ENCODE data around the gene ZFAND6. TPM values are rescaled to one million over a fixed set of nuclear protein-coding genes. Genes with fewer than 3 reads are reported as not detected.
"Not testable (repeated sequence)": the region's sequence is repeated elsewhere in the genome, so short reads cannot be mapped to it uniquely, and the experiment has no call there.

ZFAND6 gene
- total RNA-seq, 1 experiment from 2014 or later, result 177 TPM

GRCh38 chr15:80099241-80099640, 39.8 kb downstream of the ZFAND6 start:
- no peak for DNase-seq (ENCODE audit: low read depth)

GRCh38 chr15:80099662-80100061, 40.2 kb downstream of the ZFAND6 start:
- DNase-seq (ENCODE audit: low read depth), result not testable (repeated sequence)

- DNase-seq (ENCODE audit: low read depth), result no peak
These were observed 40.8 kb downstream of the ZFAND6 start for GRCh38 chr15:80100247-80100646.

GRCh38 chr15:80105193-80105592, 45.7 kb downstream of the ZFAND6 start:
- no peak for DNase-seq (ENCODE audit: low read depth)

- peak; percentile 81 for DNase-seq (ENCODE audit: low read depth)
These were observed 46.1 kb downstream of the ZFAND6 start for GRCh38 chr15:80105595-80105994.

GRCh38 chr15:80106051-80106450, 46.6 kb downstream of the ZFAND6 start:
- peak; percentile 64 for DNase-seq (ENCODE audit: low read depth)

GRCh38 chr15:80107204-80107603, 47.7 kb downstream of the ZFAND6 start:
- no peak for DNase-seq (ENCODE audit: low read depth)

- DNase-seq (ENCODE audit: low read depth), result no peak
These were observed 48.3 kb downstream of the ZFAND6 start for GRCh38 chr15:80107774-80108173.

GRCh38 chr15:80109388-80109787, 49.9 kb downstream of the ZFAND6 start:
- DNase-seq (ENCODE audit: low read depth), result no peak

- no peak for DNase-seq (ENCODE audit: low read depth)
These were observed 51.4 kb downstream of the ZFAND6 start for GRCh38 chr15:80110920-80111319.

- no peak for DNase-seq (ENCODE audit: low read depth)
These were observed 54.6 kb downstream of the ZFAND6 start for GRCh38 chr15:80114114-80114513.

- no peak for DNase-seq (ENCODE audit: low read depth)
These were observed 55.5 kb downstream of the ZFAND6 start for GRCh38 chr15:80115021-80115420.

GRCh38 chr15:80118956-80119355, 59.5 kb downstream of the ZFAND6 start:
- no peak for DNase-seq (ENCODE audit: low read depth)

GRCh38 chr15:80120636-80121035, 61.2 kb downstream of the ZFAND6 start:
- no peak for DNase-seq (ENCODE audit: low read depth)

- no peak for DNase-seq (ENCODE audit: low read depth)
These were observed 62.1 kb downstream of the ZFAND6 start for GRCh38 chr15:80121546-80121945.

- no peak for DNase-seq (ENCODE audit: low read depth)
These were observed 63.6 kb downstream of the ZFAND6 start for GRCh38 chr15:80123034-80123433.

GRCh38 chr15:80127253-80127652, 67.8 kb downstream of the ZFAND6 start:
- not testable (repeated sequence) for DNase-seq (ENCODE audit: low read depth)

GRCh38 chr15:80127911-80128310, 68.4 kb downstream of the ZFAND6 start:
- DNase-seq (ENCODE audit: low read depth), result no peak

- no peak for DNase-seq (ENCODE audit: low read depth)
These were observed 72.9 kb downstream of the ZFAND6 start for GRCh38 chr15:80132382-80132781.

GRCh38 chr15:80136854-80137253, 77.4 kb downstream of the ZFAND6 start:
- no peak for DNase-seq (ENCODE audit: low read depth)

GRCh38 chr15:80138961-80139360, 79.5 kb downstream of the ZFAND6 start:
- no peak for DNase-seq (ENCODE audit: low read depth)

GRCh38 chr15:80140909-80141308, 81.4 kb downstream of the ZFAND6 start:
- DNase-seq (ENCODE audit: low read depth), result no peak

GRCh38 chr15:80141916-80142598, 82.6 kb downstream of the ZFAND6 start:
- no peak for DNase-seq (ENCODE audit: low read depth)

GRCh38 chr15:80142646-80143045, 83.2 kb downstream of the ZFAND6 start:
- DNase-seq (ENCODE audit: low read depth), result no peak
